Head of caudate nucleus (tissue), 42 donors: Measurements from ENCODE around the gene P3H4.
"Not testable (repeated sequence)": the region's sequence is repeated elsewhere in the genome, so short reads cannot be mapped to it uniquely, and the experiment has no call there.

ENCODE experiments used
- DNase-seq, 42 donors: peaks; one replicate each; pipeline versions ENCODE4 v3.0.0 to v3.0.0-alpha.2; 2020 to 2021; ENCODE audit warnings: mixed read lengths in 7 of 42
- intact Hi-C: fragments of 100-400 bp; cut with DNase I; formaldehyde crosslinking; loops from one replicate; pipeline ENCODE4 v1.15.0; 2022

The P3H4 gene

DNA sequence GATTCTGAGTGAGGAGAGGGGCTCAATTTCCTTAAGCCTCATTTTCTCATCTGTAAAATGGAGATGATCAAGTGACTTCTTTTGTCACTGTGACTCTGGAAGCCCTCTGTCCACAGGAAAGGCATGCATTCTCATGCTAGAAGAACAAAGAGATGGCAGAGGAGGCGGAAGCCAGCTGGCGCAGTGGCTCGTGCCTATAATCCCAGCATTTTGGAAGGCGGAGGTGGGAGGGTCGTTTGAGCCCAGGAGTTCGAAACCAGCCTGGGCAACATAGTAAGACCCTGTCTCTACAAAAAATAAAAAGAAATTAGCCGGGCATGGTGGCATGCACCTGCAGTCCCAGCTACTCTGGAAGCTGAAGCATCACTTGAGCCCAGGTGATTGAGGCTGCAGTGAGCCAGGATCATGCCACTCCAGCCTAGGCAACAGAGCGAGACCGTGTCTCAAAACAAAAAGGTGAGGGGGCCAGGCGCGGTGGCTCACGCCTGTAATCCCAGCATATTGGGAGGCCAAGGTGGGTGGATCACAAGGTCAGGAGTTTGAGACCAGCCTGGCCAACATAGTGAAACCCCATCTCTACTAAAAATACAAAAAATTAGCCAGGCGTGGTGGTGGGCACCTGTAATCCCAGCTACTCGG is 35.4 kb downstream of the P3H4 start:
- intact Hi-C loops, result not testable (repeated sequence)
- DNase-seq, result peak in 12 of 42 donors; percentile 17 to 60 (median 40)

DNA sequence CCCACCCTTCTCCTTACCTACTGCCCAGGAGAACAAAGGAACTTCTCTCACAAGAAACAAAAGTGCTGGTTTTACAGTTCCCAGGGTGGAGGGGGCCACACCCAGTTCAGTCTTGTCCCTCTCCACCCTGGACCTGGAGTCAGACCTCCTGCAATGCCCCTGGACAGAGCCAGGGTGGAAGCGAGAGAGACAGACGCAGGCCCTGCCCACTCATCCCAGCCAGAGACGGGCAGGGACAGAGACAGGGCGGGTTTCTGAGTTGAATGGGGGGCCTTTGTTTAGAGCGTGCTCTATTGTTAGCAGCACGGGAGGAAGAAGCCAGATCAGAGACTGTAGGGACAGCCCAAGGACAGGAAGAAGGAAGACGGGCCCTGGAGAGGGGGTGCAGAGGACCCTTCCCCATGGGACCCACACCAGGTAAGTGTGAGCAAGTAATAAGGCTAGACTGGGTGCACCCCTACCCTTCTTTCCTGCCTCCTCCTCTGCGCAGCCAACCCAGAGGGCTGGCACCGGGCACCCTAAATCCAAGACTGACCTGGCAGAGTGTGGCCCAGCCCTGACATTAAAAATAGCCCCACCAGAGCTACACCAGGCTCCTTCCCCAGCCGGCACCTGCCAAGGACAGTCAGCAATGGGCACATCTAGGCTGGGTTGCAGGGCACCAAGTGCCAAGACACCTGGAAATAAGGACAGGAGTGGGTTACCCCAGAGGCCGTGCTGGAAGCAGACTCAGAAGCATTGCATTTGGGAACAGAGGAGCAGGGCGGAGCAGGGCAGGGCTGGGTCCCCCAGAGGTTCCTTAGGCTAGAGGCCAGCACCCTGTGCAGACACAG is 36.1 kb downstream of the P3H4 start:
- intact Hi-C loops, result no loop called here
- peak; percentile 42 to 90 (median 76) for DNase-seq

DNA sequence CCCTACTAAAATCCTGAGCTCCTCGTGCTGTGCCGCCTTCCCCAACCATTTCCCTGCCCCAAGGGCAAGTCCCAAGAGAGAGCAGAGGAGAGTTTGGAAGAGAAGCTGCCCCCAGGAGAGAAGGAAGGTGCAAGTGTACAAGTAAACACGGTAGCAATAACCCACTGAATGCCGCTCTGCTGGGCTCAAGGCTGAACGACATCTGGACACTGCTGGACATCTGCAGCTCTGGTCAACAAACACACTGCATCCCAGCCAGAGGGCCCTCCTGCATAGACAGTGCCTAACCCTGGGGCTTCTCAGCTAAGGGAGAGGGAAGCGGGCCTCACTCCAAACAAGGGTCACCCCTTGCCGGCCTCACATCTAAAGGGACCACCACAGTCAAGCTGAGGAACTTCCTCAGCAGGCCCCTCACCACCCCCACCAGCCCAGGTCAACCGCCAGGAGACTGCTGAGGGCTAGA is 38.0 kb downstream of the P3H4 start:
- peak in 12 of 42 donors; percentile 15 to 64 (median 40) for DNase-seq
- intact Hi-C loops, result no loop called here

DNA sequence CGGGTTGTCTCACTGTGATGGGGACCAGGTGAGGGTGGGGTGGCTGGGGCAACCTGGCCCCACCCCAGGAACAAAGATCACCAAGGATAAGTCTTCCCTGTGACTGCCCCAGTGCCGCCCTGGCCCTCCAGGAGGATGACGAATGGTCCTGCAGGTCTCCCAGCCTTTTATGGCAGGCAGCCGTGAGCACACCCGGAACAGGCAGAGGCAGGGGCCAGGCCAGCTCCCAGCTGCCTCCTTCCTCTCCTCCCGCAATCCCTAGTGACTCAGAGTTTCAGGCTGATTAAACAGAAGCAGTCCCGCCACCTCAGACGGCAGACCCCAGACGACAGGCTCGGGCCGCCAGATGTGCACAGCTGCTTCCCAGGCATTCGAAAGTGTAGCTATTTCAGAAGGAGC is 38.6 kb downstream of the P3H4 start:
- DNase-seq, result no peak
- intact Hi-C loops, result no loop called here

DNA sequence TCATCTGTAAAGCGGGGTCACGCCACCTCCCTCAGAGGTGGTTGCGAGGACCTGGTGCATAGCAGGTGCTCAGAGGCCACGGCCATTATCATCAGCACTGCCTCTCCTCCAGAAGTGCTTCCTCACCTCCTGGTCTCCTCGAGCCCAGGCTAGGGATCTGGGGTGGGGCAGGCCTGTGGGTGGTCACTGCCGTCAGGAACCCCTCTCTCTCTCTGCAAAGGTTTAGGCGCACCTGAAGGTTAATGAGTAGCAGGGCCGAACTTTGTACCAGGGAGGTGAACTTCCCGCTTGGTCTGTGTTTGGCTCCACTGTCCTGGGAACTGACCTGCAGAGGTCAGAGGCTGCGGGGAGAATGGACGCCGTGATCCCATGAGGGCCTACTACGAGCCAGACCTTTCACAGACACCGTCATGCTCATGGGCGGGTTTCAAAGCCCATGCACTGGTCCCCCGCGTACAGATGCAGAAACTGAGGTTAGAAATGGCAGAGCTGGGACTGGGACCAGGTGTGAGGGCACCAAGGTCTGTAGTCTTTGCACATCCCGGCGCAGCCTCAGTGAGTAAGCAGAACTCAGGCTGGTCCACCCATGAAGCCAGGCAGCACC is 39.1 kb downstream of the P3H4 start:
- no peak for DNase-seq
- intact Hi-C loops, result no loop called here

DNA sequence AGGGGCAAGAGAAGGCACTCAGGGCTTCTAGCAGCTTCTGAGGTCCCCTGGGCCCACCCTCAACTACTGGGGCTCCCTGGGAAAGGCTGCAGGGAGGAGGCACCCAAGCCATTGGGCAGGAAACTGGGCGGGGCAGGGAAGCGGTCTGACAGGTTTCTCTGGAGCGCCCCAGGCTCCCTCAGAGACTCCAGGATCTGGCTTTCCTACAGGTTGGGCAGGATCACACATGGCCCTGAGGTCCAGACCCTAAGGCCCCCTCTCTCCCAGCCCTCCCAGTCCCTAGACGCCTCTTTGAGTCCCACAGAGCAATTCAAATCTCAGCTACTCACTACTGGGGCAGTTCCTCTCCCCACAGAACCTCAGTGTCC is 39.5 kb downstream of the P3H4 start:
- no peak for DNase-seq
- intact Hi-C loops, result no loop called here

DNA sequence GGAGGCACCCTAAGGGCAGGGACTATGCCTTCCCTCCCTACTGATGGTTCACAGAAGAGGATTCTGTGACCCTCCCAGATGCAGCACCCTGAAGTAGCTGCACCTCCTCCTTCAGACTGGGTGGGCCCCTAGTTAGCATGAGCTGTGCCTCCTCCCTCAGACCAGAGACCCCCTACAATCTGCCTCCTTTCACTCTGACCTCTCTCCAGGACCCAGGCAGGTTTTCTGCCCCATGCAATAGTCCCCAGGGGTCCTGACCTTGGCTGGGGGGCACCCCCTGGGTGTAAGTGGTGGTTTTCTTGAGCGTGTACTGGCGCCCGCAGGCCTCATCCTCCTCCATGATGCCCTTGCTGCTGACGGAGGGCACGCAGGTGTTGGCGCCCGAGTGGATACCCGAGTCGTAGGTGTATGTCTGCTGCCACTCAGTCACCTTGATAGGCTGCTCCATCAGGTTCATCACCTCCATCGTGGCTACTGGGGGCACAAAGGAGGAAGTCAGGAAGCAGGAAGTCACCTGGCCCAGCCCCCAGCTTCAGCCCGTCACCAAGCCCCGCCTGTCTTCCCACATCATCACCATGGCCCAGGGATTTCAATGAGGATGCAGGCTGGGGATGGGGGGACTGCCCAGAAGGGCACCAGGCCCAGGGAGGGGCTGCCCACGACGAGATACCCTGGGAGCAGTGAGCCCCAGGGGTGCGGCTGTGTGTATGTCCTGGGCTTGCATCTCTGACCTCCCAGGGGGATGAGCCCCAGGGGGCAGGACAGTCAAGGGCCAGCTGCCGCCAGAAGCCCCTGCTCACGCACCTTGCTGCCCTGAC is 40.2 kb downstream of the P3H4 start:
- intact Hi-C loops, result no loop called here
- no peak for DNase-seq

DNA sequence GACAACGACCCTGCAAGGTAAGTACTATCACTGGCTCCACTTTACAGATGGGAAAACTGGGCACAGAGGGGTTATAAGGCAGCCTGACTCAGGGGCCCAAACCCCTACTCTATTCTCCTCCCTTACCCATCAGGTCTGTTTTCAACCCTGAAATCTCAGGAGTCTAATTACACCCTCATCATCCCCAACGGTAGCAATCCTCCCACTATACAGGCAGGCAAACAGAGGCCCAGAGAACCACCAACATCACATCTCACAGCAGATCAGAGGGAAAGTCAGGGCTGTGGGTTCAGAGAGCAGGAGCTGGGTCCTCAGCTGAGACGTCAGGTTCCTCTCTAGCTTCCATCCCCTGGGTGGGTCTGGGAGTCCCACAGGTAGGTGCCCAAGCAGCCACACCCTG is 41.8 kb downstream of the P3H4 start:
- intact Hi-C loops, result no loop called here
- no peak for DNase-seq

DNA sequence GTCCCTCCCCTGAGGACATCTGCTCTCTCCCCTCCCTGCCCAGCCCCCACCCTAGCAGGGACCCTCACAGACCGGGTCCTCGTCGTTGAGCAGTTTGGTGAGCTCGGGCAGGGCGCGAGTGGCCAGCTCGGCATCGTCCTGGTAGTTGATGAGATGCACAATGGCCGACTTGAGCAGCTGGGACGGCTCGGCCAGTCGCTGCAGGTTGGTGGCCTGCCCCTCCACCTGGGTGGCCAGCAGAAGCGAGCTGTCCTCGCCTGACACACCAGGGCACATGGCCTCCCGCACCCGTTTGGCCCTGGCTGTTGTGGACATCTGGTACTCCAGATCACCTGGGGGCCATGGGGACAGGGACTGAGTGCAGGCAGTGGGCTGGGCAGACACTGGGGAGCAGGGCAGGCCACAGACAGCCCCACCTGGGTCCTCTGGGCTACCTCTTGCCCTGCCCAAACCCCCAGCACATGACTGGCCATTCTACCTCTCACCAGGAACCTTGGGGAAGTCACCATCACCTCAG is 42.3 kb downstream of the P3H4 start:
- intact Hi-C loops, result no loop called here
- no peak for DNase-seq

DNA sequence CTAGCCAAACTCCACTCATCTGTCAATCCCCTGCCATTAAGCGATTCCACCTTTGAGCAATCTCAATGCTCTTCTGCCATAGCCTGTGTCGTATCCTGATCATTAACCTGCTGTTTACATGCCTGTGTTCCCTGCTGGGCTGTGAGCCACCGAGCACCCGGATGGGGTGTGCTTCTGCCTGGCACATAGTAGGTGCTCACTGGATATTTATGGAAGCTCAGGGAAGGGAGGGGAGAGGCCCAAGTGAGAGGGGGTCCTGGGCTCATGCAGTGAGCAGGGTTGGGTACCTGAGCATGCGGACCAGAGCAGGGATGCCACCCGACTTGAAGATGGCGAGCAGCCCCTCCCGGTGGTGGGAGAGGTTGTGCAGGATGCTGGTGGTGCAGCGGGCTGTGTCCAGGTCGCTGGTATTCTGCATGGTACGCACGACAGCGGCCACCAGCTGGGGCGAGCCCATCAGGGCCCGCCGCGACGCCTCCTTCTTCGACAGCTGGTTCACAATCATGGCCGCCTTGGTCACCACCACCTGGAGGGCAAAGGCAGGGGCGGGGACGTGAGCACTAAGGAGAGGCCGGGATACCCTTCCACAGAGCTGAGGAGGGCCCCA is 43.0 kb downstream of the P3H4 start:
- intact Hi-C loops, result no loop called here

DNA sequence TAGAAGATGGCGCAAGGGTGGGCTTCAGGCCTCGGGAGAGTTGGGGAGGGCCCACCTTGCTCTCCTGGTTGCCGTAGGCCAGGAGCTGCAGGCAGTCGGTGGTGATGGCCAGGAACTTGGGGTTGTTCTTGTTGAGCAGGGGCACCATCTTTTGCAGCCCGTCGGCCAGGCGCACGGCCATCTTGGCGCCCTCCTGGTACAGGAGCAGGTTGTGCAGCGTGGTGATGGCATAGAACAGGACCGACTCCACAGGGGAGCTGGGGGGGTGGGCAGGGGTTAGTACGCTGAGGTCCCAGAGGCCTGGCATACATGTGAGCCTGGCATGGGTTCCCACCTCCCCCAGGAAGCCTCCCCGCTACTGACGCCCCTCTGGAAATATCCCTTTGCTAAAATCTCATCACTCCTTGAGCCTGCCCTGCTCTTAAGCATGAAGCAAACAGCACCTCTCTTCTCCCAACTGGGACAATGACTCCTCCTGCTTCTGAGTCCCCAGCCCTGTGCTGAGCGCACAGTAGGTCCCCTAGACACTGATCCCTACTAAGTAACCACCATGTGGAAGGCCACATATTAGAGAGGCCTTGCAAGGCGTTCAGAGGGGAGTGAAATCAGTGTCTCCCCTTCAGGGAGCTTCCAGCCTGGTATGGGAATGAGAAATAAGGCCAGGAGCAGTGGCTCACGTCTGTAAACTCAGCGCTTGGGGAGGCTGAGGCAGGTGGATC is 44.3 kb downstream of the P3H4 start:
- DNase-seq, result no peak
- intact Hi-C loops, result no loop called here

More for the DNA sequence above, 43.0 kb downstream of the P3H4 start:
- DNase-seq, result no peak

DNA sequence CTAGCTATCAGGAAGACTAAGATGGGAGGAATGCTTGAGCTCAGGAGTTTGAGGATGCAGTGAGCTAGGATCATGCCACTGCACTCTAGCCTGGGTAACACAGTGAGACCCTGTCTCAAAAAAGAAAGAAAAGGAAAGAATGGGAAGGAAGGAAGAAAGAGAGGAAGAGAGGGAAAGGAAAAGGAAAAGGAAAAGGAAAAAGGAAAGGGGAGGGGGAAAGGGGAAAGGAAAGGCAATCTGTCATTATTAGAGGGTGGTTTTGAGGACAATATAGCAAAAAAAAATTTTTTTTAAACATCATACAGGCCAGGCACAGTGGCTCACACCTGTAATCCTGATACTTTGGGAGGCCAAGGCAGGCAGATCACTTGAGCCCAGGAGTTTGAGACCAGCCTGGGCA is 45.6 kb downstream of the P3H4 start:
- no peak for DNase-seq
- intact Hi-C loops, result no loop called here

DNA sequence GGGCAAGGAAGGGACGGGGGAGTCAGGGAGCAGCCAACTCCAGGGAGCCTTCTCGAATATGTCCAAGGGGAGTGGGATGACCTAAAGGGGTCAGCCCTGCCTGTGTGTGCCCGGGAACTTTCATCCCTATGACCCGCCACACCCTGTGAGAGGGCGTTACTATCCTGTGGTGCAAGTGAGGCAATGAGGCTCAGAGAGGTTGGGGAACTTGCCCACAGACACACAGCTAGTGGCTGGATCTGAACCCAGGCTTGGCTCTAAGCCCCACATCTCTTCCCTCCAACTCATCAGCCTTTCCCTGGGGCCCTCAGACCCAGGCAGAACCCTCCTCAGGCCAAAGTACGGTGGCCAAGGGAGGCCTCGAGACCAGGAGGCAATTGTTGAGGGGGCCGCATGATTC is 48.4 kb downstream of the P3H4 start:
- intact Hi-C loops, result no loop called here
- DNase-seq, result no peak

DNA sequence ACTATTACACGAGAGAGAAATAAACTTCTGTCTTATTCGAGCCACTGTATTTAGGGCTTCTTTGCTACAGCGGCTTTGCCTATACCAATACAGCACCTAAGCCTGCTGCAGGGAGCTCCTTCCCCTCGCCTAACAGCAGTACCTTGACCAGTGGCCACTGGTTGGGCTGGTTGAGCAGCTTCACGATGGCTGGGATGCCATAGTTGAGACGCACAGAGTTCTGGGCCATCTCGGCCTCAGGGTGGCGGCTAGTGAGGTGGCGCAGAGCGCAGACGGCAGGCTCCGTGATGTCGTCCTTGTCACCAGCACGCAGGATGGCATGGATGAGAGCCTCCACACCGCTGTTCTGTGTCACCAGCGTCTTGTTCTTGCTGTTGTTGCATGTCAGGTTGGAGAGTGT is 48.9 kb downstream of the P3H4 start:
- DNase-seq, result no peak
- intact Hi-C loops, result no loop called here

DNA sequence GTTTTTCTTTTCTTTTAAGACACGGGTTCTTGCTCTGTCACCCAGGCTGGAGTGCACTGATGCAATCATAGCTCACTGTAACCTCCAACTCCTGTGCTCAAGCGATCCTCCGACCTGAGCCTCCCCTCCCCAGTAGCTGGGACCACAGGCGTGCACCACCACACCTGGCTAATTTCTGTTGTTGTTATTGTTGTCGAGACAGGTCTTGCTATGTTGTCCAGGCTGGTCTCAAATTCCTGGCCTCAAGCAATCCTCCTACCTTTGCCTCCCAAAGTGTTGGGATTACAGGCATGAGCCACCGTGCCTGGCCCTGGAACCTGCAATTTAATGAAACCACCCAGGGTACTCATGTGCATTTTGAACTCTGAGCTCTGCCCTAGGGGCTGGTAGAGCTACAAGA is 49.4 kb downstream of the P3H4 start:
- intact Hi-C loops, result no loop called here
- no peak for DNase-seq

DNA sequence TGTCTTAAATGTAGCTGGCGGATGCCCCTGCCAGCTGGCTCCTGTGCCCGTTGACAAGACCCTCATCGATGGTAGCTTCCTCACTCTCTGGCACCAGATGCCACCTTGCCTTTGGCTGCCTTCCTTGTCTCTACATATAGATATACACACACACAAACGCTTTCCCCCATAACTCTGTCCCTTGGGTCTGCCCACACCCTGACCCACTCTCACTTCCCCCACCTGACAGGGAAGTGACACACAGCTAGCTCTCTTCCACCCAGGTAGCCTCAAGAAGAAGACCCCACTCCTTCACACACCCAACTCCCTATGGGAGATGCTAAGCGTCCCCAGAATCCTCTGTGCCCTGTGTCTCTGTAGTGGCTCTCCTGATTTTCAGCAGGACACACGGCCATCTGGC is 50.9 kb downstream of the P3H4 start:
- intact Hi-C loops, result no loop called here

DNA sequence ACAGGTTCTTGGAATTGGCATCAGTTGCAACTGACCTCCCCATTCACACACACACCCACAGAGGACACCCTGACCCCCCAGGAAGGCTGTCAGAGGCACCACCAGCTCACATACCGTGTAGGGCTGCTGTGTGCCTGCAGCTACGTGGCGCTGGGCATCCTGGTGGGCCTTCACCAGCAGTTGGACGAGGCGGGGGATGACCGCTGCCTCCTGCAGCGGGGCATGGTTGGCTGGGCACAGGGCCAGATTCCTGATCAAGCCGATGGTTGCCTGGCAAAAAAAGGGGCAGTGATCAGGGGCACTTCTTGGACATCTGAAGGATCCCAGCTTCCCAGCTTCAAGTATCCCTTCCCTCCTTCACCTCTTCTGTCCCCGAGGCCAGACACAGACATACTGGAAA is 53.1 kb downstream of the P3H4 start:
- intact Hi-C loops, result no loop called here
- no peak for DNase-seq

More for the DNA sequence above, 50.9 kb downstream of the P3H4 start:
- DNase-seq, result no peak

DNA sequence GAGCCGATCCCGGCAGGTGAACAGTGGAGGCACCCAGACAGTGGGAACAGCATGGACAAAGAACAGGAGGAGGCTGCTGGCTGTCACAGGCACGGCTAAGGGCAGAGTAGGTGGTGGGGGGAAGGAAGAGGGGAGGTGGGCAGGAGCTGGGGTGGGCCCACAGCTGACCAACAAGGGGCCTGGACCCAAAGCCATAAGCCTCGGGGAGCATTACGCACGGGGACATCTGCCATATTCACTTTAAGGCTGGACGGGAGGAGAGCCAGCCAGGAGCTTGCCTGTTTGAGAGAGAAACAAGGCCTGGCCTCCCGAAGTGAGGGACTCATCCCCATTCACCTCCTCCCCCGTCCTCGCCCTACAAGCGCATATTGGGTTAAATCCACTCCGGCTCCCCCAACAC is 57.7 kb downstream of the P3H4 start:
- intact Hi-C loops, result no loop called here
- DNase-seq, result no peak
